GM12878 (cell line): Measurements from ENCODE around the gene ACVR1B. TPM values are rescaled to one million over a fixed set of nuclear protein-coding genes. Genes with fewer than 3 reads are reported as not detected.

ENCODE experiments used
- ATAC-seq: fragments of 200-7000 bp; cut with Tn5 transposase; 3 replicates; pipeline ENCODE4 v1.9.1; 2020; ENCODE audit warnings: mild to moderate bottlenecking, moderate library complexity
- BruUV-seq: library from RNA; stranded (reverse); fragments of 400-500 nt; replicated peaks from 2 replicates; lab custom pipeline; 2021; lab: Mats Ljungman, UMichigan
- CTCF ChIA-PET: fragments of 300-600 bp; sonication (Branson Sonifier 250); formaldehyde crosslinking; extraction: SDS; loops from one replicate; lab custom pipeline; 2021; ENCODE audit warnings: inconsistent platforms; lab: Yijun Ruan, JAX
- POLR2A ChIA-PET: fragments of 350-600 bp; formaldehyde crosslinking; extraction: SDS; loops from one replicate; lab custom pipeline; 2021; ENCODE audit warnings: inconsistent platforms; lab: Charles Lee
- RAD21 ChIA-PET: fragments of 300-600 bp; sonication (Branson Sonifier 250); formaldehyde crosslinking; loops from one replicate; lab custom pipeline; 2023; ENCODE audit warnings: antibody characterized with exemption; ENCODE audit not compliant: unreplicated experiment; lab: Charles Lee
- SMC1A ChIA-PET: fragments of 300-600 bp; sonication (Branson Sonifier 250); formaldehyde crosslinking; loops from one replicate; lab custom pipeline; 2023; ENCODE audit not compliant: unreplicated experiment, uncharacterized antibody; lab: Charles Lee
- DNase-seq: peaks from one replicate; pipeline ENCODE4 v3.0.0-alpha.2; 2011; ENCODE audit warnings: low read depth, low spot score
- FAIRE-seq: peaks from 3 replicates; lab custom pipeline; 2011; peaks lifted over from hg19 to GRCh38; lab: Jason Lieb, UNC
- H2AFZ ChIP-seq: 2 replicates; pipeline ENCODE4 v1.6.0; 2011; ENCODE audit warnings: low read depth, low read length, control low read depth; ENCODE audit not compliant: control insufficient read depth
- H3K27ac ChIP-seq: 2 replicates; pipeline ENCODE4 v1.5.1; 2011; ENCODE audit warnings: control low read depth; ENCODE audit not compliant: control insufficient read depth, insufficient read depth
- H3K27me3 ChIP-seq, 2 experiments: replicated peaks in 1 of 2; 2 replicates each; pipeline versions ENCODE4 v1.6.0 to v1.6.1; 2011; ENCODE audit warnings: low read length in 1 of 2; ENCODE audit not compliant: control insufficient read depth in 2 of 2, insufficient read depth in 2 of 2
- H3K36me3 ChIP-seq, 2 experiments: 2 replicates each; pipeline ENCODE4 v1.5.1; 2011; ENCODE audit warnings: low read length in 1 of 2; ENCODE audit not compliant: control insufficient read depth in 2 of 2, insufficient read depth in 2 of 2
- H3K4me1 ChIP-seq: 2 replicates; pipeline ENCODE4 v1.6.1; 2011; ENCODE audit warnings: mild to moderate bottlenecking, low read length, moderate library complexity, mixed read lengths; ENCODE audit not compliant: control insufficient read depth, insufficient read depth
- H3K4me2 ChIP-seq: 2 replicates; pipeline ENCODE4 v1.6.0; 2011; ENCODE audit warnings: control low read depth; ENCODE audit not compliant: control insufficient read depth, insufficient read depth
- H3K4me3 ChIP-seq: fragments of 200-600 bp; sonication (generic); 2 replicates; pipeline ENCODE4 v1.5.1; 2016
- H3K79me2 ChIP-seq: 2 replicates; pipeline ENCODE4 v1.6.0; 2011; ENCODE audit warnings: low read length; ENCODE audit not compliant: control insufficient read depth, insufficient read depth
- H3K9ac ChIP-seq: 2 replicates; pipeline ENCODE4 v1.8.0; 2011; ENCODE audit warnings: low read length, control low read depth, mixed read lengths; ENCODE audit not compliant: control insufficient read depth, insufficient read depth
- H3K9me3 ChIP-seq: replicated peaks from 3 replicates; pipeline ENCODE4 v1.5.1; 2011; ENCODE audit warnings: mild to moderate bottlenecking, low read length; ENCODE audit not compliant: control insufficient read depth, insufficient read depth
- H4K20me1 ChIP-seq: 2 replicates; pipeline ENCODE4 v1.6.0; 2011; ENCODE audit not compliant: control insufficient read depth, insufficient read depth
- ASH2L ChIP-seq: fragments of 300-600, 200-600 bp; sonication (generic); IDR thresholded peaks from 2 replicates; pipeline ENCODE4 v1.6.1; 2017; ENCODE audit warnings: low read depth, mild to moderate bottlenecking, borderline replicate concordance
- ATF2 ChIP-seq: IDR thresholded peaks from 2 replicates; pipeline ENCODE4 v1.6.1; 2012; ENCODE audit warnings: low read length, inconsistent platforms
- ESRRA ChIP-seq: IDR thresholded peaks from 2 replicates; pipeline ENCODE4 v1.6.1; 2012; ENCODE audit warnings: mild to moderate bottlenecking, low read length, improper control_type of control experiment
- GABPA ChIP-seq: IDR thresholded peaks from 2 replicates; pipeline ENCODE4 v1.6.1; 2014; ENCODE audit warnings: antibody characterized with exemption, low read depth, mild to moderate bottlenecking, inconsistent platforms
- LARP7 ChIP-seq: fragments of 450-650 bp; IDR thresholded peaks from 2 replicates; pipeline ENCODE4 v1.6.1; 2017; ENCODE audit warnings: mild to moderate bottlenecking
- NBN ChIP-seq: fragments of 450-650 bp; IDR thresholded peaks from 2 replicates; pipeline ENCODE4 v1.6.1; 2016
- NFXL1 ChIP-seq: fragments of 450-650 bp; IDR thresholded peaks from 2 replicates; pipeline ENCODE4 v1.6.1; 2017; ENCODE audit warnings: antibody characterized with exemption, mild to moderate bottlenecking, borderline replicate concordance
- POU2F2 ChIP-seq: IDR thresholded peaks from 3 replicates; pipeline ENCODE4 v1.6.1; 2011; ENCODE audit warnings: low read depth, mild to moderate bottlenecking, low read length, borderline replicate concordance
- RFX5 ChIP-seq: IDR thresholded peaks from 2 replicates; pipeline ENCODE4 v1.6.1; 2011; ENCODE audit warnings: low read depth, low read length, improper control_type of control experiment
- SIN3A ChIP-seq: IDR thresholded peaks from 2 replicates; pipeline ENCODE4 v1.6.1; 2012; ENCODE audit warnings: low read depth, low read length, improper control_type of control experiment
- SMARCA5 ChIP-seq: fragments of 450-650 bp; IDR thresholded peaks from 2 replicates; pipeline ENCODE4 v1.6.1; 2017; ENCODE audit warnings: mild to moderate bottlenecking
- SP1 ChIP-seq: IDR thresholded peaks from one replicate; pipeline ENCODE4 v1.6.1; 2011; ENCODE audit warnings: low read depth, low read length
- SREBF2 ChIP-seq: IDR thresholded peaks from 2 replicates; pipeline ENCODE4 v1.6.1; 2012; ENCODE audit warnings: mild to moderate bottlenecking, low read length
- STAT1 ChIP-seq: fragments of 450-650 bp; conservative IDR thresholded peaks from 2 replicates; pipeline ENCODE4 v1.6.1; 2014; ENCODE audit warnings: antibody characterized with exemption, mild to moderate bottlenecking
- STAT3 ChIP-seq: IDR thresholded peaks from 2 replicates; pipeline ENCODE4 v1.6.1; 2011; ENCODE audit warnings: low read depth, low read length, improper control_type of control experiment
- SUZ12 ChIP-seq: fragments of 200-600 bp; sonication (generic); IDR thresholded peaks from one replicate; pipeline ENCODE4 v1.6.1; 2018; ENCODE audit warnings: antibody characterized with exemption, mild to moderate bottlenecking; ENCODE audit not compliant: unreplicated experiment
- USF2 ChIP-seq: IDR thresholded peaks from 2 replicates; pipeline ENCODE4 v1.6.1; 2011; ENCODE audit warnings: low read depth, low read length, improper control_type of control experiment, borderline replicate concordance
- ZNF24 ChIP-seq: fragments of 450-650 bp; IDR thresholded peaks from 2 replicates; pipeline ENCODE4 v1.6.1; 2017; ENCODE audit warnings: antibody characterized with exemption, mild to moderate bottlenecking
- whole genome bisulfite sequencing: methylation state at CpG from one replicate; pipeline ENCODE4 v1.1.6; 2016; ENCODE audit warnings: low lambda C conversion rate; ENCODE audit not compliant: insufficient replicate concordance, insufficient coverage; ENCODE audit errors: missing lambda C conversion rate; 5-methylcytosine and 5-hydroxymethylcytosine counted together
- in situ Hi-C: fragments of 300-500 bp; cut with MboI; formaldehyde crosslinking; loops from 9 replicates; pipeline ENCODE4 v1.14.3; 2018; ENCODE audit warnings: mixed read lengths
- intact Hi-C: fragments of 100-400 bp; cut with micrococcal nuclease; formaldehyde crosslinking; loops from one replicate; pipeline ENCODE4 v1.14.2; 2022; ENCODE audit not compliant: unreplicated experiment
- polyA plus RNA-seq, 11 experiments: library from polyadenylated mRNA; depleted of rRNA in 4 of 11; unstranded in 6 of 11; stranded (reverse) in 5 of 11; fragments of >200 nt; fragmentation: Nextera tagmentation in 4 of 11; fragmentation: Illumina TruSeq in 1 of 11; extraction: Ambion mirVana in 4 of 11; extraction: Trizol in 1 of 11; gene quantifications; 1 replicate in 1 of 11; 2 replicates in 10 of 11; pipeline versions ENCODE4 v1.2.1 to v1.2.3, GENCODE V29; 2011 to 2016; ENCODE audit warnings: inconsistent platforms in 2 of 11, missing spikeins in 2 of 11, low read depth in 1 of 11
- total RNA-seq, 4 experiments: library from RNA; depleted of rRNA in 3 of 4; stranded (reverse); fragments of >200 nt in 3 of 4; fragmentation: Illumina TruSeq in 1 of 4; extraction: Trizol in 1 of 4; gene quantifications; 2 replicates each; pipeline versions ENCODE4 v1.2.1 to v1.2.3, GENCODE V29; 2013 to 2021

Gene ACVR1B
- total and polyA plus RNA-seq, 10 of the 15 experiments (the other 5 are each of a cell fraction or from before 2014, with no cell fraction given): 0.02 to 0.69 (median 0.16) TPM; not detected in 2

GRCh38 chr12:51960488-51960887, 9.0 kb downstream of the ACVR1B start:
- BruUV-seq: no TSS peak
- H3K27me3 ChIP-seq: 0 out of 4 replicates have a peak, but pooled peaks cover 0 to 6% of the 10 kb centered on the region in 2 experiments
- H3K9ac ChIP-seq: no peak overlapping the region
- no peak for TF ChIP-seq GABPA
- TF ChIP-seq POU2F2: no peak
- TF ChIP-seq STAT3: no peak
- TF ChIP-seq SMARCA5: no peak
- no peak for TF ChIP-seq ASH2L
- no peak for TF ChIP-seq LARP7
- H3K9me3 ChIP-seq: no peaks in the 10 kb centered on the region; the same call in 2 of the 3 replicates
- DNase-seq (no peak), ATAC-seq (no peak), FAIRE-seq (no peak)
- intact Hi-C loops (no loop called here), in situ Hi-C loops (no loop called here)
- ChIA-PET RAD21 (no interaction called here), SMC1A (no interaction called here), CTCF (interaction anchor here (1.7 kb wide), 1 partner anchor 63 kb away, joined by 4 read pairs; no protein-coding TSS in a partner anchor), POLR2A (no interaction called here)
- H4K20me1 ChIP-seq: no peaks in the 10 kb centered on the region
- H3K4me2 ChIP-seq: no peak overlapping the region
- H3K4me3 ChIP-seq: no peak overlapping the region
- no peak overlapping the region for H2AFZ ChIP-seq
- H3K79me2 ChIP-seq: no peaks in the 10 kb centered on the region
- H3K27ac ChIP-seq: no peak overlapping the region
- WGBS: 83% methylated on average over 1 of the region's 1 CpG
- no peaks in the 10 kb centered on the region for H3K36me3 ChIP-seq
- no peaks in the 10 kb centered on the region for H3K4me1 ChIP-seq

- intact Hi-C loops: no loop called here
- Histone ChIP-seq H3K4me3 (no peak overlapping the region), H3K9me3 (no peaks in the 10 kb centered on the region; the same call in 2 of the 3 replicates), H3K27me3 (0 out of 4 replicates have a peak, but pooled peaks cover 0 to 3% of the 10 kb centered on the region in 2 experiments), H3K4me1 (no peaks in the 10 kb centered on the region), H3K79me2 (no peaks in the 10 kb centered on the region), H3K9ac (no peak overlapping the region), H3K4me2 (no peak overlapping the region), H3K27ac (no peak overlapping the region), H4K20me1 (no peaks in the 10 kb centered on the region), H3K36me3 (no peaks in the 10 kb centered on the region), H2AFZ (no peak overlapping the region)
- ChIA-PET POLR2A (no interaction called here), SMC1A (no interaction called here), CTCF (interaction anchor here (1.7 kb wide), 1 partner anchor 62 kb away, joined by 4 read pairs; no protein-coding TSS in a partner anchor), RAD21 (no interaction called here)
- TF ChIP-seq USF2 (no peak), NBN (no peak), SP1 (no peak), SIN3A (no peak), STAT1 (no peak), STAT3 (no peak), RFX5 (no peak), NFXL1 (no peak), SREBF2 (no peak), ATF2 (no peak), ESRRA (no peak), ZNF24 (no peak), SUZ12 (no peak)
- WGBS: 36% methylated on average over 6 of the region's 6 CpGs
- DNase-seq (no peak), ATAC-seq (no peak), FAIRE-seq (no peak)
- in situ Hi-C loops: no loop called here
- no TSS peak for BruUV-seq
Observed at GRCh38 chr12:51960890-51961289, 9.4 kb downstream of the ACVR1B start.
